Measurements from ENCODE around the gene EPHB3. TPM values are rescaled to one million over a fixed set of nuclear protein-coding genes. Genes with fewer than 3 reads are reported as not detected.

Gene EPHB3
- total RNA-seq, 4 donors from 2014 or later: 0.10 to 0.24 (median 0.12) TPM

DNA sequence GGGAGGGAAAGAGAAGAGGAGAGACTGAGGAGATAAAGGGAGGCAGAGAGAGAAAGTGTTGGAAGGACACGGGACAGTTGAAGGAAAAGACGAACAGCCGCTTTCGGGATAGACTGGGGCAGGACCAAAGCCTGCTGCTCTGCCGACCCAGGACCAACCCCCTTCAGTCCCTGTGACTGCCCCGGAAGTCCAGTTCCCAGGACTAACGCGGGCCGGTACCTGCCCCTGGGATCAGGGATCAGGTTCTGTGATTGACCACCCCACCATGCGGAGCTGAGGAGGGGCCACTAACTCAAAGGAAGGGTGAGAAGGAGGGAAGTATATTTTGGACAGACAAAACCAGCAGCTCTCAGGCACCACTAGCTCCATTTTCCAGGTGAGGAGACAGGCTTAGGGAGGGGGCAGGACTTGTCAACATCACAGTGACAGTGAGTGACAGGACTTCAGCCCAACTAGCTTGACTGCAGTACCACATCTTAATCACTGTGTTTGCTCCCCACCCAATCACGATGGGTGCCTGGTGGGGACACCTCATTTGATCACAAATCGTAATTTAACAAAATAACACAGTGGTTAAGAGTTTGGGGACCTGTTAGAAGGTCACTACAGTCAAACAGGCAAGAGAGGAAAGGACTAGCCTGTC lies 9.8 kb upstream of the EPHB3 start:
- H3K9me3 ChIP-seq: no peaks in the 10 kb centered on the region
- TF ChIP-seq, protein P1, sequence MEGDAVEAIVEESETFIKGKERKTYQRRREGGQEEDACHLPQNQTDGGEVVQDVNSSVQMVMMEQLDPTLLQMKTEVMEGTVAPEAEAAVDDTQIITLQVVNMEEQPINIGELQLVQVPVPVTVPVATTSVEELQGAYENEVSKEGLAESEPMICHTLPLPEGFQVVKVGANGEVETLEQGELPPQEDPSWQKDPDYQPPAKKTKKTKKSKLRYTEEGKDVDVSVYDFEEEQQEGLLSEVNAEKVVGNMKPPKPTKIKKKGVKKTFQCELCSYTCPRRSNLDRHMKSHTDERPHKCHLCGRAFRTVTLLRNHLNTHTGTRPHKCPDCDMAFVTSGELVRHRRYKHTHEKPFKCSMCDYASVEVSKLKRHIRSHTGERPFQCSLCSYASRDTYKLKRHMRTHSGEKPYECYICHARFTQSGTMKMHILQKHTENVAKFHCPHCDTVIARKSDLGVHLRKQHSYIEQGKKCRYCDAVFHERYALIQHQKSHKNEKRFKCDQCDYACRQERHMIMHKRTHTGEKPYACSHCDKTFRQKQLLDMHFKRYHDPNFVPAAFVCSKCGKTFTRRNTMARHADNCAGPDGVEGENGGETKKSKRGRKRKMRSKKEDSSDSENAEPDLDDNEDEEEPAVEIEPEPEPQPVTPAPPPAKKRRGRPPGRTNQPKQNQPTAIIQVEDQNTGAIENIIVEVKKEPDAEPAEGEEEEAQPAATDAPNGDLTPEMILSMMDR (IDR thresholded peaks at IDR 0.05 in 4 of 5, conservative IDR thresholded peaks at IDR 0.05 in 1 of 5): no peak
- TF ChIP-seq POLR2A (IDR thresholded peaks at IDR 0.05): no peak
- no peak overlapping the region for H3K4me3 ChIP-seq
- H3K4me1 ChIP-seq: peaks cover 0 to 7% of the 10 kb centered on the region in 2 donors
- intact Hi-C loops (cut with DNase I; ENCODE audit: low total_unique reads): no loop called here
- ATAC-seq (no peak), DNase-seq (no peak)
- no peaks in the 10 kb centered on the region for H3K36me3 ChIP-seq
- in situ Hi-C loops (cut with MboI; ENCODE audit: low sequenced_read_pairs in 4 of 4): no loop called here
- H3K27ac ChIP-seq: no peak overlapping the region
- H3K27me3 ChIP-seq: peaks cover 0 to 3% (median 0%) of the 10 kb centered on the region in 3 donors

DNA sequence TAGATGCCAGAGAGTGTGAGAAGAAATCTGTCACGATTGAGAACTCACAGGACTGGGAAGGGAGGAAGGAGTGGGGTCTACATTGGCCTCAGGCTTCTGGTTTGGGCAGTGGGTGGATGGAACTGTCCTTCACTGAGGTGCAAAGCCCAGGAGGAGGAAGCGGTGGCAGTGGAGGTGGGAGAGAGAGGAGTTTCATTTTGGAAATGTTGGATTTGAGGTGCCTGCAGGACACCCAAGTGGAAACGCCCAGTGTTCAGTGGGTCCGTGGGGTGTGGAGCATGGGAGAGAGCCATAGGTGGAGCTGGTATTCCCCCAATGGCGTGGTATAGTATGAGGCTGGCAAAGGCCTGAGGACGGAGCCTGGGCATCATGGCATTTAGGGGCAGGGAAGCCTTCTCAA lies 9.3 kb upstream of the EPHB3 start:
- Histone ChIP-seq H3K27me3 (peaks cover 0 to 7% (median 0%) of the 10 kb centered on the region in 3 donors), H3K27ac (no peak overlapping the region)
- in situ Hi-C loops (cut with MboI; ENCODE audit: low sequenced_read_pairs in 4 of 4): no loop called here

DNA sequence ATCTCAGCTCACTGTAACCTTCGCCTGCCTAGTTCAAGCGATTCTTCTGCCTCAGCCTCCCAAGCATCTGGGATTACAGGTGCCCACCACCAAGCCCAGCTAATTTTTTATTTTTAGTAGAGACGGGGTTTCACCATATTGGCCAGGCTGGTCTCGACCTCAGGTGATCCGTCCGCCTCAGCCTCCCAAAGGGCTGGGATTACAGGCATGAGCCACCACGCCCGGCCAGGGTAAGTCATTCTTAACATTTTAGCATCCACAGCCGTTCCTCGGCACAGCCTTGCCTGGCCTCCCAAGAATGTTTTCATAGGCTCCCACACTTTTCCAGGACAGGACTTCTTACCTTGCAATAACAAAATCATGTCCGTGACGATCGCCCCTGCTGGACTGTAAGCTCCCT lies 8.7 kb upstream of the EPHB3 start:
- DNase-seq: no peak
- H3K27ac ChIP-seq: no peak overlapping the region
- intact Hi-C loops (cut with DNase I; ENCODE audit: low total_unique reads): no loop called here
- H3K9me3 ChIP-seq: no peaks in the 10 kb centered on the region
- peaks cover 0 to 7% (median 2%) of the 10 kb centered on the region in 3 donors for H3K27me3 ChIP-seq
- no peak overlapping the region for H3K4me3 ChIP-seq
- ATAC-seq: no peak
- TF ChIP-seq, protein P1 (IDR thresholded peaks at IDR 0.05 in 4 of 5, conservative IDR thresholded peaks at IDR 0.05 in 1 of 5): no peak
- no peak for TF ChIP-seq POLR2A (IDR thresholded peaks at IDR 0.05)
- in situ Hi-C loops (cut with MboI; ENCODE audit: low sequenced_read_pairs in 4 of 4): no loop called here
- peaks cover 0 to 7% of the 10 kb centered on the region in 2 donors for H3K4me1 ChIP-seq
- H3K36me3 ChIP-seq: no peaks in the 10 kb centered on the region

More for the DNA sequence above, 9.3 kb upstream of the EPHB3 start:
- H3K36me3 ChIP-seq: no peaks in the 10 kb centered on the region
- intact Hi-C loops (cut with DNase I; ENCODE audit: low total_unique reads): no loop called here
- TF ChIP-seq, protein P1 (IDR thresholded peaks at IDR 0.05 in 4 of 5, conservative IDR thresholded peaks at IDR 0.05 in 1 of 5): no peak
- TF ChIP-seq POLR2A (IDR thresholded peaks at IDR 0.05): no peak
- ATAC-seq (no peak), DNase-seq (no peak)
- no peak overlapping the region for H3K4me3 ChIP-seq
- H3K9me3 ChIP-seq: no peaks in the 10 kb centered on the region
- peaks cover 0 to 7% of the 10 kb centered on the region in 2 donors for H3K4me1 ChIP-seq

DNA sequence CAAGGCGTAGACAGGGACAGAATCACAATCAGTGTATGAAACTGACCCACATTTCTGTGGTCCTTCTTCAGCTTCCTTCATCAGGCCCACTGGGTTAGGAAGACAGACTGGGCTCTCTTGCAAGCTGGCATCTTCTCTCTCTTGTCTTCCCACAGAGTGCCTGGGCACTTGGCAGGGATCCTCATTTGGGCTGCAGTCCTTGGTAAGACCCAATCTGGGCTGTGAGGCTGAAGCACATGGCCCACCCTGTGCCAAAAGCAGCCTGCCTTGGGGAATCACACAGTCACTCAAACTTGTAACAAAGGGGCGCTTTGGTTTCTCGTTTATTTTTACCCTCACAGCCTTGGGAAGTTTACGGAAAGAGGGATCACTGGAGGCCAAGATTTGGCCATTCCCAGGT lies 8.2 kb upstream of the EPHB3 start:
- DNase-seq: no peak
- intact Hi-C loops (cut with DNase I; ENCODE audit: low total_unique reads) (no loop called here), in situ Hi-C loops (cut with MboI; ENCODE audit: low sequenced_read_pairs in 4 of 4) (no loop called here)
- Histone ChIP-seq H3K4me3 (no peak overlapping the region), H3K36me3 (no peaks in the 10 kb centered on the region), H3K4me1 (peaks cover 0 to 7% of the 10 kb centered on the region in 2 donors), H3K27me3 (peaks cover 0 to 7% (median 2%) of the 10 kb centered on the region in 3 donors), H3K9me3 (no peaks in the 10 kb centered on the region), H3K27ac (no peak overlapping the region)
- ATAC-seq: no peak
- TF ChIP-seq, protein P1 (IDR thresholded peaks at IDR 0.05 in 4 of 5, conservative IDR thresholded peaks at IDR 0.05 in 1 of 5): no peak
- TF ChIP-seq POLR2A (IDR thresholded peaks at IDR 0.05): no peak

Data from gastrocnemius medialis (tissue), 4 donors.